Stimulated activated CD8-positive, alpha-beta memory T cell treated with anti-CD3 and anti-CD28 coated beads, Interleukin-4, amount 100 ng/mL, for 4 hours (primary cell): ENCODE data around the gene PIGC.
A peak's percentile ranks its signal among the peaks of the same experiment; 100 is the strongest.

ENCODE experiments used
- DNase-seq, 2 donors: peaks; one replicate each; pipeline ENCODE4 v3.0.0-alpha.2; 2020; ENCODE audit warnings: low read depth in 2 of 2, low spot score in 1 of 2

PIGC gene

DNA sequence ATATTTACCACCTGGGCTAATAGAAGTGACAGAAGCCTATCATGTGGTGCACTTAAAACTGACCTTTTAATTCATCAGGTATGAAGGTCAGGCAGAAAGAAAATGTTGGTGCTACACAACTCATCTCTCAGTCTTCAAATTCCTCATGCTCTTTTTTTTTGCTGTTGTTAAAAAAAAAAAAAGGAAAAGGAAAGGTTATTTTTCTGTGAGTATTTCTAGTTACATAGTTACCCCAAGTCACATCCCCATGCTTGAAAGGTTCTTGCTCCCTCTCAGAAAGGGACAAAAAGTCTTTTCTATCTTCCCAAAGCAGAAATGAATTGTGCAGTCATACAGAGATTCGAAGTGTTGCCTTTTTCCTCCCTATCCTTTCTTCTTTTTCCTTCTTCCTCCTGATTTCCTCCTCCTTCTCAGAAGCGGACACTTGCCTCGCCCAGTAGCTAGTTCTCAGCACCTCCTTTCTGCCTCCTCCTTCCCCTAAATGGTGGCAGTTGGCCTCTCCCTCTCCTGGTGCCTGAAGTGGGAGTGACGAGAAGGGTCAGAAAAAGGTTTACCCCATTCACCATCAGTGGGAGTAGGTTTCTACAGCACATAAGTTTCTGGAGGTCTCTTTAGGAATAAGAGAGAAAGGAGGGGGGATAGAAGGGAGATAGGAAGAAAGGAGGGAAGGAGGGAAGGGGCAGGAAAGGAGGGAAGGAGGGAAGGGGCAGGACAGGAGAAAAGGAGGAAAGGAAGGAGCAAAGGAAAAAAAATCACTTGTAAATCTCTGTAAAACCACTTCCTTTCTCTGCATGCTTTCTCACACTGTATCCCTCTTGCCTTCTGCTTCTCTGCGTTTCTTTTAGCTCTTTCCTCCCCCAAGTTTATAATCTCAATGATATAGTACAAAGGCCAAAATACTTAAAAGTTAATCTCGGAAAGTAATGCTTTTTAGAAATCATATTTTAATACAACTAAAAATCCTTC, 43.8 kb downstream of the PIGC start:
- no peak for DNase-seq

DNA sequence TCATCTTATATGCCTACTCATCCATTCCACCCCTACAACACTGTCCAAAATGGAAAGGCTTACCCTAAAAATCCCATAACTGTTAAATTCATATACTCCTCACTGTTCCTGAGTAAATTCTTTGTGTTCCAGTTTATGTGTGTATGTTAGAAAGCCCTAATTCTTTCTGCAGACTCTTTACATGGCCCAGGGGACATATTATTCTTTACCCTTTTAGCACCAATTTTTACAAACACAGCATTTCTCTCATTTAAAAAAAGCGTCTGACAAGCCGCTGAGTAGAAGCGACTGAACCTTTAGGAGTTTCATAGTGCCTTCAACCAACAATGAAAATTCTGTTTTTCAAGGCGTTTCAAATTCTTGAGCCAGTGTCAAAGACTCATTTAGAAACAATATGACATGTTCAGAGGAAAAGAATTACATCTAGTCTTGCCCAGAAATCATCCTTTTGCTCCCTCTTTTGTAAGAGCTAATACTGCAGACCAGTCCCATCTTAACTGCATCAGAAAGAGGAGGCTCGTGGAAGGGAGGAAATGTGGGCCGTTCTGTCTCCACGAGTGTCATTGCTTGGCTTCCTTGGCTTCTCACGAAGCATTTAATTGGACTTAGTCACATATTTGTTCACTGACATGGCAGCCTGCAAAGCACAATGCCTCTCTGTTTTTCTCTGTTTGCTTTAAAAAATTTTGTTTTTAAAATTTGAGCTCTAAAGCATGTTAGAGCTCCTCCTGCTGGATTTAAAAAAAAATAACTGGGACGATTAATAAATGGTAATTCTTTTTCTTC, 44.7 kb downstream of the PIGC start:
- DNase-seq = no peak

DNA sequence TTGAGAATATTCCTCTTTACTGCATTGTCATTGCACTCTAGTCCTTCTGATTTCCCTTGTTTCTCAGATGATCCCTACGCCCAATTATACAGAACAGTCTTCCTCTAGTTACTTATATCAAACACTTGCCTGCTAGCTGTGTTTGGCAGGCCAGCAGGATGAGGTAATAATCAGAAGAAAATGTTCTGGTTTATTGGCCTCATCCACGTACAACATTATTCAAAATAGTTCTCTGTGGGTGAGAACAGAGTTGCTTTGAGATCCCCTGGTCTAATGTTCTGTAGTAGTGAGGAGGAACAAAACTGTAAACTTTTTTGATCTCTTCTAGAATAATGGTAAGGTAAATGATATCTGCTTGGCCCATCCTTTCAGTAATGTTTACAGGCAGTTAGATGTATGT, 45.7 kb downstream of the PIGC start:
- no peak for DNase-seq

DNA sequence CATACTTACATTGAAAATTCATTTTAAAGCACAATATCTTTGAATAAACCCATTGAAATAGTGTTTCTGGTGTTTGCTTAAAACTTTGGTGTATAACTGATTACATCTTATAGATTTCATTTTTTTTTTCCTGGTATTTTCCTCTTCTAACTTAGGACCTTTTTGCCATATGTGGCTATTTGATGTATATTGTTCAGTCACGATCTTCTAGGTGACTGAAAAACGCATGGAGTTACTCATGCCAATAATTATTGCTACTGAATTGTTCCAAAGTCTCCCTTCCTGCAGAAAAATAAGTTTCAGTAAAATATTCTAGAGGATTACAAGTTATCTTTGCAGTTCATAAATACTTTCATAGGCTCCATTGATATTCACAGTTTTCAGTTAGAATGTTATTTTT, 46.2 kb downstream of the PIGC start:
- no peak for DNase-seq

DNA sequence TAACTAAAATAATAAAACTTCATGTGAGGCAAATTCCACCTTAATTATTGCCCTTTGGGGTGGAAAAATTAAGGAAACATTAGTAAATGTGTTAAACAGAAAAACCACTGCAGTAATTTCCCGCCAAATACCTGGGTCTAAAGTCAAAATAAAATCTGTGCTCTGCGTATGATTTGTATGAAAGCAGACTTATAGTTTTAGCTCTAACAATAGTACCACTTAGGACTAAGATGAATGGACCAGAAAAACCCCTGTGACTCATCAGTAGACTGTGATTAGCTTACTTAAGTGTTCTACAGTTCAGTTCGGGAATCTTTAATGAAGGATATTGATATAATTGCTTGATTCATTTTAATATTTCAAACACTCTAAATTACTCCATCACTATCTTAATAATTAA, 46.6 kb downstream of the PIGC start:
- no peak for DNase-seq

DNA sequence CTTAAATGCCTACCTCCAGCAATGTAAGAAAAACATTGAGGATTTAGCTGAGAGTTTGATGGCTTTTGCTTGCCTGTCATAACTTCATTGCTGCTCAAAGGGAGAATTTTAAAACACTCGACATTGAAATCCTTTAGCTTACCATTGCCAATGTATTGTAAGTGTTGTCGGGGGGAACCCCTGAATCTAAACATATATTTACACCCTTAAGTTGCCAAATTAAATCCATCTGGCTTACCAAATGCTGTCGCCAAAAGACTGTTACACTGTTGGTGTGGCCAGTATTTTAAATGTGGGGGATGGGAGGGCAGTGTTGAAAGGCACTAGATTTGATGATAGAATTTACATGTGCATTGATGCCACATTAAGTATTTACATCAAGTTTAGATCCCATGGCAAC, 48.3 kb downstream of the PIGC start:
- no peak for DNase-seq

DNA sequence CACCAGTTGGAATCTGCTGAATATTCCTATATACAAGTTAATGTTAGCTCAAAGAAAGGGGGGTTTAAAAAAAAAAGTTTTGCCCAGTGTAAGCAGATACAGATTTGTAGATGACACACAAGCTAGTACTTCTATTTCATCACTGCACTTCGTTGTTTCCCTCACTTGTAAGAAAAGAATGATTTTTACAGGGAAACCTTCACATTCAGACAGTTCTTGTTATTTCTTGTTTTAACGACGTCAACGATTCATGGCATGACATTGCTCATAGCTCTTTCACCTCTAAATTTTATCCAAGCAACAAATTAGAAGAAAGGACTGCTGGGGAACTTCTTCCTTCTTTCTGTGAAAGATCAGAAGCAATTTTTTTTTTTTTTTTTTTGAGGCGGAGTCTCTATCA, 49.1 kb downstream of the PIGC start:
- no peak for DNase-seq

DNA sequence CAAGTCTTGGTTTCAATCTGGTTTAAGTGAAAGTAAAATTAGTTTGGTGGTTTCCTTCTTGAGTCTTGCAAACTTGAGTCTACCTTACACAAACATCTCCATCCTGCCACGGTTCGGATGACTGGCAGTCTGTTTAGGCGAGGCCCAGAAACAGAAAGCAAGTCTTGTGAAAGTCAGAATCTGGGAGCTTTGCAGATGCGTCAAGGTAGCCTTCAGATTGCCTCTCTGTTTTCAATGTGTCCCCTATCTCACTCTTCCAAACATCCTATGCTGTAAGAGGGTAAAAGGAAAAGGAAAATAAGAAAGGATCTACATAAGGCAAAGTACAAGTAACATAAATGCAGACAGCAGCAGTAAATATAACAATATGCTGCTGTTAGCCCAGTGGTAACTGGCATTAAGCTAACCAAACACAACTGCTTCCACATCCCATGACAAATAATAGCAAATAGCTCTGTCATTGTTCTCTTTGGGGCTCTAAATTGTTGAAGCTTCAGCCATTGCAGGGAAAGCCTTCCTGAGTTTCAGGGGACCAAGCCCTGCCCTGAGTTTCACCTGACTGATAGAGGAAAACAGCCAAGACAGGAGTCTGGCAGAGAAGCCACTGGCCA, 49.6 kb downstream of the PIGC start:
- peak; percentile 31 to 43 for DNase-seq

DNA sequence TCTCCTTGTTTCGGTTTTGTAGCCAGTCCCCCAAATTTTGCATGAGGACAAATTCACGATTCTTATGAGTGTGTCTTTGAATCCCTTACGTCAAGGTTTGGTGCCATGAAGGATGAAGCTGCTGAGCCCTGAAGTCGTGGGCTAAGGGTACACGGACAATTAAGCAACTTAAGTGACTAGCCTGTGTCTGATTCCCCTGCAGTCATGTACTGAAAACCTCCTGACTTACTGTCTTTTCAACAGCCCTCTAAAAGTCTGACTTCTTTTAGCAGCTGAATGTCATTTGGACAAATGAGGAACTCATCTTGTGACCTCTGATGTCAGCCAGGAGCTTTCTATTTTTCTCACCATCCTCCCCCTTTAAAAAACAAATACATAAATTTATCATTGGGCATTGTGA, 50.5 kb downstream of the PIGC start:
- no peak for DNase-seq

DNA sequence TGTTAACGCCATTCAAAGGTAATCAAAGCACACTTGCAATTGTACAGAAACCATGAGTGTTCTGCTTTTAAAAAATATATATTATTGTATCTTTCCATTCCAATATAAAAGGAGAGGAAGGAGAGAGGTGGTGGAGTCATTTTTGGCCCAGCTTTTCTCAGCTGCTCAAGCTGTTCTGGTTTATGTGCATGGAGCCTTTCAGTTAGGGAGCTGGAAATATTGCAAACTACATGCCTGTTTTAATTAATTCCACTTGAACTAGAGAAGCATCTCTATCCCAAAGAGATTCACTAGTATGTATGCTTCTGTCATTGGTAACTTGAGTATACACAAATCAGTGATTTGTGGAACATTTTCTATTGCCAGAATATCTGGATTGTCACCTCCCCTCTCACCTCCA, 51.9 kb downstream of the PIGC start:
- DNase-seq = no peak
